Muscle layer of duodenum (tissue), 2 donors: ENCODE measurements around the gene SFI1.

Experiments
- H3K27ac ChIP-seq: one replicate; pipeline ENCODE4 v1.7.0; 2013; ENCODE audit warnings: mild to moderate bottlenecking, low read length
- H3K27me3 ChIP-seq: one replicate; pipeline ENCODE4 v1.7.0; 2013; ENCODE audit warnings: low read depth, mild to moderate bottlenecking, control low read depth, low read length
- H3K36me3 ChIP-seq, 2 donors: one replicate each; pipeline ENCODE4 v1.7.0; 2013; ENCODE audit warnings: low read length in 2 of 2, control low read depth in 1 of 2, mild to moderate bottlenecking in 1 of 2; ENCODE audit not compliant: insufficient read depth in 2 of 2, control insufficient read depth in 1 of 2
- H3K4me1 ChIP-seq, 2 donors: one replicate each; pipeline ENCODE4 v1.7.0; 2013; ENCODE audit warnings: low read length in 2 of 2, mild to moderate bottlenecking in 2 of 2, control low read depth in 1 of 2, moderate library complexity in 1 of 2; ENCODE audit not compliant: insufficient read depth in 2 of 2, control insufficient read depth in 1 of 2
- H3K4me3 ChIP-seq, 2 donors: one replicate each; pipeline ENCODE4 v1.7.0; 2013; ENCODE audit warnings: low read length in 2 of 2, low read depth in 1 of 2, mild to moderate bottlenecking in 1 of 2
- H3K9me3 ChIP-seq, 2 donors: one replicate each; pipeline ENCODE4 v1.7.0; 2013; ENCODE audit warnings: low read length in 2 of 2, control low read depth in 1 of 2, mild to moderate bottlenecking in 1 of 2; ENCODE audit not compliant: control insufficient read depth in 1 of 2
- donor health status: healthy.

The SFI1 gene

DNA sequence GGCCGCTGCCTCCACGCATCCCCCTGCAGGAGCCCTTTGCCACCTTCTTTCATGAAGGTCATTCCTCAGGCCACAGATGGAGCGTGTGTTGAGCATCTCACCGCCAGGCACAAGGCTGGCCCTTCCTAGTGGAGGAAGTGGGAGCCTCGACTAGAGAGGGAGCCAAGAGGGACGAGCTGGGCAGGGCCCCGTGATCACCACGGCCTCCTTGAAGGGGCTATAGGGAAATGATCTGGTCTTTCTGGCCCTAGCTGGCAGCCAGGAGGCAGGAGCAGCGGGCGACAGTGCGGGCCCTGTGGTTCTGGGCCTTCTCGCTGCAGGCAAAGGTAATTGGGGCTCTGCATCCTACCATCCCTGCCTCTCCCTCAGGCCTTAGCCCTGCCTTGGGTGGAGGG, 116.6 kb downstream of the SFI1 start:
- peaks cover 7 to 17% of the 10 kb centered on the region in 2 donors for H3K4me1 ChIP-seq
- no peaks in the 10 kb centered on the region for H3K9me3 ChIP-seq
- no peak overlapping the region for H3K27ac ChIP-seq
- H3K4me3 ChIP-seq: no peak overlapping the region
- no peaks in the 10 kb centered on the region for H3K27me3 ChIP-seq
- peaks cover 0 to 12% of the 10 kb centered on the region in 2 donors for H3K36me3 ChIP-seq

DNA sequence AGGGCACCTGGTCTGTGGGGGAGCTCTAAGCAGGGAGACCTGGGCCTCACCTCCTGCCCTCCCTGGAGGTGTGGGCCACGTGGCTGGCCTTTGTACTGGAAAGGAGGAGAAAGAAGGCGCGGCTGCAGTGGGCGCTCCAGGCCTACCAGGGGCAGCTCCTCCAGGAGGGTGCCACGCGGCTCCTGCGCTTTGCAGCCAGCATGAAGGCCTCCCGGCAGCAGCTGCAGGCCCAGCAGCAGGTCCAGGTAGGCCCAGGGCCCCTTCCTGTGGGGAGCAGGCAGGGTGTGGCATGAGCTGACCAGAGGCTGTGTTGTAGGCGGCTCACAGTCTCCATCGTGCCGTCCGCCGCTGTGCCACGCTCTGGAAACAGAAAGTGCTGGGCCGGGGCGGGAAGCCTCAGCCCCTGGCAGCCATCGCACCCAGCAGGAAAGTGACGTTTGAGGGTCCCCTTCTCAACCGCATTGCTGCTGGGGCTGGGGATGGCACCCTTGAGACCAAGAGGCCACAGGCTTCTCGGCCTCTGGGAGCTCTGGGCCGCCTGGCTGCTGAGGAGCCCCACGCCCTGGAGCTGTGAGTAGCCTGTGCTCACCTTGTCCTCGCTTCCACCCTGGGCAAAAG, 117.1 kb downstream of the SFI1 start:
- Histone ChIP-seq H3K4me1 (peaks cover 7 to 17% of the 10 kb centered on the region in 2 donors), H3K27me3 (no peaks in the 10 kb centered on the region), H3K4me3 (no peak overlapping the region), H3K27ac (no peak overlapping the region), H3K36me3 (peaks cover 0 to 17% of the 10 kb centered on the region in 2 donors), H3K9me3 (no peaks in the 10 kb centered on the region)

DNA sequence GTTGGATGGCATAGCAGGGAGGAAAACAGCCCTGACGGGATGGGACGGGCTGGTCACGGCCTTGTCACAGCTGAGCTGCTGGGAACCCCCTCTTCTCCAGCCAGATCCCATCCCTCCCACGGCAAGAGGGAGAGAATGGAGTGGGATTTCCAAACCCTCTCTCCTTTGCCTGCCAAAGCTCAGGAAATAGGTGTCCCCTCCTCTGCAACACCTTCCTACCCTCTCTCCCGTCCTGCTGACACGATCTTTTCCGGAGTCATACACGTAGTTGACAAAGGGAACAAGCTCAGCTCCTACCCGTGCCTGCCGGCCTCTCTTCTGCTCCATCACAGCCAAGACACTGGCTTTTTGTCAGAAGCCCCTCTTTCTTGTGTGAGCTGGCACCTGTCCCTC, 117.6 kb downstream of the SFI1 start:
- Histone ChIP-seq H3K4me1 (peaks cover 7 to 17% of the 10 kb centered on the region in 2 donors), H3K4me3 (no peak overlapping the region), H3K27me3 (no peaks in the 10 kb centered on the region), H3K9me3 (no peaks in the 10 kb centered on the region), H3K36me3 (peaks cover 4 to 22% of the 10 kb centered on the region in 2 donors), H3K27ac (no peak overlapping the region)

DNA sequence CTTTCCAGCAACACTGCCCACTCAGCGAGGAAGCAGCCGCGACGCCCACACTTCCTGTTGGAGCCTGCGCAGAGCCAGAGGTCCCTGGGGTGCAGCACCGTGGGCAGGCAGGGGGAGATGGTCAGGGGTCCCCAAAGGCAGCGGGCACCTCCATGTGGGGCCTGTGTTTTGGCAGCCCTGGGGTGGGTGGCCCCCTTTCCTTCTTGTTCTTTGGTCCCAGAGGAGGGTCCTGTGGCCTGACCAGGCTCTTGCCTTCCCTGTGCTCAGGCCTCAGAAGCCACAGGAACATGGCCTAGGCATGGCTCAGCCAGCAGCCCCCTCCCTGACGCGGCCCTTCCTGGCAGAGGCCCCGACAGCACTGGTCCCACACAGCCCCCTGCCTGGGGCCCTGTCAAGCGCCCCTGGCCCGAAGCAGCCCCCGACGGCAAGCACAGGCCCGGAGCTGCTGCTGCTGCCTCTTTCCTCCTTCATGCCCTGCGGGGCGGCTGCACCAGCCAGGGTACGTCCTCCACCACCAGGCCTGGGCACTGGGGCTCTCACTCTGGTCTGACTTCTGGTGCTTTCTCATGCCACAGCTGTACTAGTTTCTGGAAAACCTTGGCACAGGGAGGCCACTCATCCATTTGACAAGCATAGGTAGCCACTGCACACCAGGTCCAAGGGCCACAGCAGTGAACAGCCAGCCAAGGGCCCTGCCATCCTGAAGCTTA, 118.6 kb downstream of the SFI1 start:
- Histone ChIP-seq H3K27me3 (no peaks in the 10 kb centered on the region), H3K36me3 (peaks cover 13 to 31% of the 10 kb centered on the region in 2 donors), H3K9me3 (no peaks in the 10 kb centered on the region), H3K27ac (no peak overlapping the region), H3K4me3 (no peak overlapping the region), H3K4me1 (peaks cover 7 to 23% of the 10 kb centered on the region in 2 donors)

DNA sequence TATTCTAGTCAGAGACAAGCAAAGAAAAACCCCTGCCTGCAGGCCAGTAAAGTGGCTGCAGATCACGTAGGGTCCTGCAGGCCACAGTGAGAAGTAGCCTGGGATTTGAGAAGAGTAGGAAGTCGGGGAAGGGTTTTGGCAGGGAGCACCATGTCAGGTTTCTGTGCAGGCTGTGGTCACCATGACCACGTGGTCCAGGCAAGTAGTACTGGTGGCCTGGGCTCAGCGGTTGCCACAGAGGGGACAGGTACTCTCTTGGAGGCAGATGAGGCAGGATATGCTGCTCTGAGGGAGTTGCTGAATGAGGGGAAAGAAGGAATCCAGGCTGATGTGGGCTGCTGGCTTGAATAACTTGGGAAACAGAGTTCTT, 119.1 kb downstream of the SFI1 start:
- Histone ChIP-seq H3K27ac (no peak overlapping the region), H3K36me3 (peaks cover 18 to 36% of the 10 kb centered on the region in 2 donors), H3K4me1 (peaks cover 7 to 23% of the 10 kb centered on the region in 2 donors), H3K9me3 (no peaks in the 10 kb centered on the region), H3K4me3 (no peak overlapping the region), H3K27me3 (no peaks in the 10 kb centered on the region)

DNA sequence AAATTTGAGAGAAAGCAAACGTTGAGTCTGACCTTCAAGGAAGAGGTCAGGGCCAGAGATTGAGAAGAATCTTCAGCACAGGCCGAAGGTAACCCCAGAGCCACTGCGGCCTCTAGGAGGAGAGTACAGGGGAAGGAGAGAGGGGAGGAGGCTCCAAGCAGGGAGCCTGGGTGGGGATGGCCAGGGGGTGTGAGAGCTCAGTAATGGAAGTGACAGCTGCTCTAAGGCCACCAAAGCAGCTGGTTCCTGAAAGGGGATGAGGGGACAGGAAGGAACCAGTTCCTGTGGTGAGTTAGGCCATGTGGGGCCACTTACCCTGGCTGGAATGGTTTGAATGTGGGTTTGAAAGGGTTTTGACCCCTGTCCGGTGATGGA, 119.6 kb downstream of the SFI1 start:
- Histone ChIP-seq H3K4me3 (no peak overlapping the region), H3K4me1 (peaks cover 7 to 18% of the 10 kb centered on the region in 2 donors), H3K9me3 (no peaks in the 10 kb centered on the region), H3K27ac (no peak overlapping the region), H3K36me3 (peaks cover 22 to 41% of the 10 kb centered on the region in 2 donors), H3K27me3 (no peaks in the 10 kb centered on the region)

DNA sequence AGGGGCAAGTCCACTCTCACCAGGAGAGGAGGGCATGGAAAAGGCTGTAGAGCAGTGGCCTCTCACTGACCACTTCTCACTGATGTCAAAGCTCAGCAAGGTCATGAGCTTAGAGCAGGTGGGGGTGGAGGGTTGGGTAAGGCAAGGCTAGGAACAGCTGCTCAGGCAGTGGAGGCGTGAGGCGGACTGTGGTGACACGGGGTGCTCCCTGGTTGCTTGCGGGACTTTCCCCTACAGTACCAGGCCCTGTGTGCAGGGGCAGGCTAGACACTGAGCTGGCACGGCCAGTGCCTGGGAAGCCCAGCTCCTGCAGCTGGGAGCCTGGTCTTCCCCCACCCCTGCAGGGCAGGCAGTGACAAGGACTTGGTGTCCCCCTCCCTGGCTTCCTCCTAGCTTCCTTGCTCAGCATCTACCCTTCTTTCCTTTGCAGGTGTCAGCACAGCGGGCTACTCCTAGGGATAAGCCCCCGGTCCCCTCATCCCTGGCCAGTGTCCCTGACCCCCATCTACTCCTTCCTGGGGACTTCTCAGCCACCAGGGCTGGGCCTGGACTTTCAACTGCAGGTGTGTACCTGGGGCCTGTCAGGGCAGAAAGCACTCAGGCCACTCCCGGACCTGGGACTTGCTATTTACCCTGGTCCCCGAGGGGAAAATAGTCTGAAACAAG, 120.1 kb downstream of the SFI1 start:
- H3K36me3 ChIP-seq: peaks cover 22 to 46% of the 10 kb centered on the region in 2 donors

DNA sequence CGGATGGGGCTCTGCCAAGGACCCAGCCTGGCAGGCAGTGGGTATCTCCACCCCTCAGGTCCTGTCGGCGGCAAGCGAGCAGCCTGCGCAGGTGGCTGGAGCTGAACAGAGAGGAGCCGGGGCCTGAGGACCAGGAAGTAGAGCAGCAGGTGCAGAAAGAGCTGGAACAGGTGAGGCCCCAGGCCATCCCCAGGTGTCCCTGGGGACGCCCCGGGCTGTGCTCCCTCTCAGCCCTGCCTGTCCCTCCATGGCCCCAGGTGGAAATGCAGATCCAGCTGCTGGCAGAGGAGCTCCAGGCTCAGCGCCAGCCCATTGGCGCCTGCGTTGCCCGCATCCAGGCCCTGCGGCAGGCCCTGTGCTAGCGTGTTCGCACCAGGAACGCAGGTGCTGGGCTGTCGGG, 121.7 kb downstream of the SFI1 start:
- no peak overlapping the region for H3K27ac ChIP-seq
- H3K9me3 ChIP-seq: no peaks in the 10 kb centered on the region
- H3K4me3 ChIP-seq: no peak overlapping the region
- peaks cover 7 to 15% of the 10 kb centered on the region in 2 donors for H3K4me1 ChIP-seq
- H3K36me3 ChIP-seq: peaks cover 28 to 61% of the 10 kb centered on the region in 2 donors
- H3K27me3 ChIP-seq: no peaks in the 10 kb centered on the region

More for the DNA sequence above, 120.1 kb downstream of the SFI1 start:
- Histone ChIP-seq H3K9me3 (no peaks in the 10 kb centered on the region), H3K27me3 (no peaks in the 10 kb centered on the region), H3K27ac (no peak overlapping the region), H3K4me1 (peaks cover 7 to 15% of the 10 kb centered on the region in 2 donors), H3K4me3 (no peak overlapping the region)

DNA sequence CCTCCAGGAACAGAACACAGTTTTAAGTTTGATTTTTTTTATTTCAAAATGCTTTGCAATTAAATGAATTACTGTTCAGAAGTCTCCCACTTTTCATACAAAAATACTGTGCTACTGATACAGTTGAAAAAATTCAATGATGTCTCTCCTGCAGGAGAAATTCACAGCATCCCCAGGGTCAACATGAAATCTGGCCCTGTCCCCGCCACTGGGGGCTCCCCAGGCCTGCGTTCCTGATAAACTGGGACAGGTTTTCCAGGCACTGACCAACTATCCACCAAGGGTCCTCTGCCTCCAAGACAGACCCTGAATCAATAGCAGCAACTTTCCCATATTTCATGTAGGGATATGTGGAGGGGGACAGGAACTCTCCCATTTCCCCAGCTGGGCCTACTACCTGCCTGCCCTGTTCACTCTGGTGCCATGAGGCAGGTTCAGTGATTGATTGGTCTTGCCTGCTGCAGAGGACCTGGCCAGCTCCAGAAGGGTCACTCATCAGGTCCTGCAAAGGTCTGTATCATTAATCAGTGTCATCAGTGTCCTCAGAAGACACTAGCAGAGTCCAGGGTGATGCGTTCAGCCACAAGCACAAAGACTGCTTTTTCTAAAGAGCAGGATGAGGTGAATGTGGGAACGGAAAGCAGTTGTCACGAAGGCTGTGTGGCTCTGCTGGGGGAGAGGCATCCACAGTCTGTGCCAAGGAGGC, 122.3 kb downstream of the SFI1 start:
- Histone ChIP-seq H3K27ac (no peak overlapping the region), H3K4me3 (no peak overlapping the region)

DNA sequence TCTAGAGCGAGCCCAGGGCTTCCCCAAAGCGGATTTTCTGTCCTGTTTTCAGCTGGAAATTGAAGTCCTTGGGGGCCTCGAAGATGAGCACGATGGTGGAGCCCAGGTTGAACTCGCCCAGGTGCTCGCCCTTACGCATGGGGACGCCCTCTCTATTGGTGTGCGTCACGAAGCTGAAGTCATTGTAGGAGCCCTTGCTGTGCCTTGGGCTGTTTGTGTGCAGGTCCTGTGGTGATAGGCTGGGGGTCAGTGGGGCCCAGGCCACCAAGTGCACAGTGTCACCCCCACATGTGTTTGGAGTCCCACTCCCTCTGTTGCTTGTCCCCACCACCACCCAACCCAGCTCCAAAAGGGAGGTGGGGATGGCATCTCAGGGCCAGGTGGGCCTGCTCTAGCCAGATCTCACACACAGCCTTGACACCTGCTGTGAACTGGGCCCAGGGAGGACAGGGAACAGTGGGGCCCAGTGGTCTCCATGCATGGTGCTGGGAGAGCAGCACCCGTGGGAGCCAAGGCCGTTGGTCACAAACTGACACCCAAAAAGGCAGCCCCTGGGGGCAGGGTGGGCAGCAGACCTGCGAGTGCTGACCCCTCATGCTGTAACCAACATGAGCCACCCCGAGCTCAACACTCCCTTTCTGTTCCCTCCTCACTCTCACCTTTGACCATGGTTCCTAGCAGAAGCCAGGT, 123.4 kb downstream of the SFI1 start:
- Histone ChIP-seq H3K9me3 (no peaks in the 10 kb centered on the region), H3K27ac (no peak overlapping the region), H3K4me3 (no peak overlapping the region), H3K36me3 (peaks cover 28 to 64% of the 10 kb centered on the region in 2 donors), H3K27me3 (no peaks in the 10 kb centered on the region), H3K4me1 (peaks cover 7 to 14% of the 10 kb centered on the region in 2 donors)

More for the DNA sequence above, 122.3 kb downstream of the SFI1 start:
- peaks cover 7 to 15% of the 10 kb centered on the region in 2 donors for H3K4me1 ChIP-seq
- H3K9me3 ChIP-seq: no peaks in the 10 kb centered on the region
- H3K36me3 ChIP-seq: peaks cover 28 to 64% of the 10 kb centered on the region in 2 donors
- no peaks in the 10 kb centered on the region for H3K27me3 ChIP-seq
